Fibroblast of the aortic adventitia (primary cell): ENCODE measurements around the gene SEMA4B. TPM values are rescaled to one million over a fixed set of nuclear protein-coding genes. Genes with fewer than 3 reads are reported as not detected.
A peak's percentile ranks its signal among the peaks of the same experiment; 100 is the strongest.

ENCODE experiments used
- DNase-seq: peaks from one replicate; pipeline ENCODE4 v3.0.0-alpha.2; 2010; ENCODE audit warnings: low read depth
- H3K4me3 ChIP-seq: 2 replicates; pipeline ENCODE4 v1.5.1; 2011; ENCODE audit warnings: low read depth, mild to moderate bottlenecking, control low read depth, low read length, moderate library complexity
- total RNA-seq: library from RNA; depleted of rRNA; stranded (reverse); fragments of >200 nt; gene quantifications from 2 replicates; pipeline ENCODE4 v1.2.3, GENCODE V29; 2012; ENCODE audit warnings: low replicate concordance
- TF ChIP-seq, protein P1 (sequence below): IDR thresholded peaks from 2 replicates; pipeline ENCODE4 v1.5.1; 2011; ENCODE audit warnings: mild to moderate bottlenecking, low read length, control low read depth, inconsistent platforms; ENCODE audit not compliant: insufficient read depth

The SEMA4B gene, protein sequence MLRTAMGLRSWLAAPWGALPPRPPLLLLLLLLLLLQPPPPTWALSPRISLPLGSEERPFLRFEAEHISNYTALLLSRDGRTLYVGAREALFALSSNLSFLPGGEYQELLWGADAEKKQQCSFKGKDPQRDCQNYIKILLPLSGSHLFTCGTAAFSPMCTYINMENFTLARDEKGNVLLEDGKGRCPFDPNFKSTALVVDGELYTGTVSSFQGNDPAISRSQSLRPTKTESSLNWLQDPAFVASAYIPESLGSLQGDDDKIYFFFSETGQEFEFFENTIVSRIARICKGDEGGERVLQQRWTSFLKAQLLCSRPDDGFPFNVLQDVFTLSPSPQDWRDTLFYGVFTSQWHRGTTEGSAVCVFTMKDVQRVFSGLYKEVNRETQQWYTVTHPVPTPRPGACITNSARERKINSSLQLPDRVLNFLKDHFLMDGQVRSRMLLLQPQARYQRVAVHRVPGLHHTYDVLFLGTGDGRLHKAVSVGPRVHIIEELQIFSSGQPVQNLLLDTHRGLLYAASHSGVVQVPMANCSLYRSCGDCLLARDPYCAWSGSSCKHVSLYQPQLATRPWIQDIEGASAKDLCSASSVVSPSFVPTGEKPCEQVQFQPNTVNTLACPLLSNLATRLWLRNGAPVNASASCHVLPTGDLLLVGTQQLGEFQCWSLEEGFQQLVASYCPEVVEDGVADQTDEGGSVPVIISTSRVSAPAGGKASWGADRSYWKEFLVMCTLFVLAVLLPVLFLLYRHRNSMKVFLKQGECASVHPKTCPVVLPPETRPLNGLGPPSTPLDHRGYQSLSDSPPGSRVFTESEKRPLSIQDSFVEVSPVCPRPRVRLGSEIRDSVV
- 9.2 and 14.5 TPM in 2 replicates for total RNA-seq

DNA sequence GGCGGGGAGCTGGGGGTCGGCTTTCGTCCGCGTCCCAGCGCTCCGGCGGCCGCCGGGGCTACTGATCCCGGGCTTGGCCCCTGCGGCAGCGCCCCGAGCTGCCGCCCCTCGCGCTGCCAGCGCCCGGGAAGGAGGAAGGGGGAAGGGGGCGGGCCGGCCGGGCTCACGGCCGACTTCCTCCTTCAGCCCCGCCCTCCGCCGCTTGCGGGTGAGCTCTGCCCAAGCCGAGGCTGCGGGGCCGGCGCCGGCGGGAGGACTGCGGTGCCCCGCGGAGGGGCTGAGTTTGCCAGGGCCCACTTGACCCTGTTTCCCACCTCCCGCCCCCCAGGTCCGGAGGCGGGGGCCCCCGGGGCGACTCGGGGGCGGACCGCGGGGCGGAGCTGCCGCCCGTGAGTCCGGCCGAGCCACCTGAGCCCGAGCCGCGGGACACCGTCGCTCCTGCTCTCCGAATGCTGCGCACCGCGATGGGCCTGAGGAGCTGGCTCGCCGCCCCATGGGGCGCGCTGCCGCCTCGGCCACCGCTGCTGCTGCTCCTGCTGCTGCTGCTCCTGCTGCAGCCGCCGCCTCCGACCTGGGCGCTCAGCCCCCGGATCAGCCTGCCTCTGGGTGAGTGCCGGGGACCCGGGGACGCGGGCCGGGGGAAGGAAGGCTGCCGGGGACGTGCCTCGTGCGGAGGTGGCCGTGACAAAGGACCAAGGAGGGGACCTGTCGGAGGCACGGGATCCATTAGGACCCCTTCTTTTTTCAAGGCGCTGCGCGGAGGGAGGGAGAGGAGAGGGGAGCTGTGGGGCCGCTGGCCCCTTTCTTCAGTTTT, at the start of gene SEMA4B:
Gene SEMA4B, plus strand, starts transcription at position 201 of the 814 bp plus-strand sequence. Its CDS starts 249 bp downstream, at position 450.
- H3K4me3 ChIP-seq = peak within 1 kb of the TSS; percentile 83
- DNase-seq = no peak
- TF ChIP-seq, protein P1, sequence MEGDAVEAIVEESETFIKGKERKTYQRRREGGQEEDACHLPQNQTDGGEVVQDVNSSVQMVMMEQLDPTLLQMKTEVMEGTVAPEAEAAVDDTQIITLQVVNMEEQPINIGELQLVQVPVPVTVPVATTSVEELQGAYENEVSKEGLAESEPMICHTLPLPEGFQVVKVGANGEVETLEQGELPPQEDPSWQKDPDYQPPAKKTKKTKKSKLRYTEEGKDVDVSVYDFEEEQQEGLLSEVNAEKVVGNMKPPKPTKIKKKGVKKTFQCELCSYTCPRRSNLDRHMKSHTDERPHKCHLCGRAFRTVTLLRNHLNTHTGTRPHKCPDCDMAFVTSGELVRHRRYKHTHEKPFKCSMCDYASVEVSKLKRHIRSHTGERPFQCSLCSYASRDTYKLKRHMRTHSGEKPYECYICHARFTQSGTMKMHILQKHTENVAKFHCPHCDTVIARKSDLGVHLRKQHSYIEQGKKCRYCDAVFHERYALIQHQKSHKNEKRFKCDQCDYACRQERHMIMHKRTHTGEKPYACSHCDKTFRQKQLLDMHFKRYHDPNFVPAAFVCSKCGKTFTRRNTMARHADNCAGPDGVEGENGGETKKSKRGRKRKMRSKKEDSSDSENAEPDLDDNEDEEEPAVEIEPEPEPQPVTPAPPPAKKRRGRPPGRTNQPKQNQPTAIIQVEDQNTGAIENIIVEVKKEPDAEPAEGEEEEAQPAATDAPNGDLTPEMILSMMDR = no peak

DNA sequence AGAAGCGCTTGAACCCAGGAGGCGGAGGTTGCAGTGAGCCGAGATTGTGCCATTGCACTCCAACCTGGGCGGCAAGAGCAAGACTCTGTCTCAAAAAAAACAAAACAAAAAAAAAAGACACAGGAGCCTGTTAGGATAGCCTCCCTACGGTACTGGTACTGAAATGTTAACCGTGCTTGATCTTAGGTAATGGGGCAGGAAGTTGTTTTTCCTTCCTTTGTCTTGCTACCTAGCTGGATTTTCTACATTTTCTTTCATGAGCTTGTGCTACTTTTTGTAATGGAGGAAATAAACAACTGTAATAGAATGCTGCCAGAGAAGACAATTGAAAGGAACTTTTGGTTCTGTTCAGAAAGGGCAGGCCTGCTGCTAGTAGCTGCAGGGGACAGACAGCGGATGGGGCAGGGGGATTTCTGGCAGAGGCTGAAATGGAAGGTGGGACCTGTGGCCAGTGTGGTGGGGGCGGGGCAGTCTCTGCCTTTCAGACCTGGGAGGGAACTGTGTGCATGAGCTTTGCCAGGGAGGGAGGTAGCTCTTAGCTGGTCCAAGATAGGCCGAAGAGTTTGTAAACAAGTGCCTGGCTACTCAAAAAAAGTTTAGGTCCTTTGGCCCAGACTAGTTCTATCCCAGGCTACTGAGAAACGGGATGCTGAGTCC, 49.0 kb upstream of the SEMA4B start:
- TF ChIP-seq, protein P1 = no peak
- no peak overlapping the region for H3K4me3 ChIP-seq
- DNase-seq = no peak

DNA sequence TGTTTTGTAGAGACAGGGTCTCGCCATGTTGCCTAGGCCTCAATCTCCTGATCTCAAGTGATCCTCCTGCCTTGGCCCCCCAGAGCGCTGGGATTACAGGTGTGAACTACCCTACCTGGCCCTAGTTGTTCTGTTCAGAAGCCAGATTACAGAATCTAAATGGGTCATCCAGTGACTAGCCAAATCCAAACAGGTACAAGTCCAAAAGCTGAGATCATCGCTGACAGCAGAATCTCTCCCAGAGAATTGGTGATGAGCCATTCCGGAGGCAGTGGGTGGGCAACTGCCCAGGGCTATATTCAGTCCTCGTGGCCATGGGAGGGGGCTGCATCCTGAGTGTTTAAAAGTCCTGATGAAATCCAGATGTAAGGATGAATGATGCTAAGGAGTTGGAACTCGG, 47.5 kb upstream of the SEMA4B start:
- TF ChIP-seq, protein P1 = no peak
- DNase-seq = no peak
- no peak overlapping the region for H3K4me3 ChIP-seq

DNA sequence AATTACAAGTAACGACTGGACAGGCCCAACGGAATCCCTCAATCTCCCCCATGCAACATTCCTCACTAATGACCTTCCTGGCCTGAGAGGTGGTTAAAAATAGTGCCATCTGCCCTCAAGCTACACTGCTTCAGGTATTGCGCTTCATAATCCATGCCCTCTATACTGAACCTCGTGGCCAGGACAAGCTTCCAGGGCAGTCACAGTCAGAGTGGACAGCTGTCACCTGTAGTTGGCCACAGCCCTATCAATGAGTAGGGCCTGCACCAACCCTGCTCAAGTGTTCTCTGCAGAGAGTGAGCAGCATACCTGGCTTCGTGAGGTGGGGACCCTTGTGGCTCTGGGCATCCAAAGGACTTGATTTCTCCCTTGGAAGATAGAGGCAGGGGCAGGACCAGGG, 46.9 kb upstream of the SEMA4B start:
- TF ChIP-seq, protein P1 = no peak
- no peak for DNase-seq
- no peak overlapping the region for H3K4me3 ChIP-seq

DNA sequence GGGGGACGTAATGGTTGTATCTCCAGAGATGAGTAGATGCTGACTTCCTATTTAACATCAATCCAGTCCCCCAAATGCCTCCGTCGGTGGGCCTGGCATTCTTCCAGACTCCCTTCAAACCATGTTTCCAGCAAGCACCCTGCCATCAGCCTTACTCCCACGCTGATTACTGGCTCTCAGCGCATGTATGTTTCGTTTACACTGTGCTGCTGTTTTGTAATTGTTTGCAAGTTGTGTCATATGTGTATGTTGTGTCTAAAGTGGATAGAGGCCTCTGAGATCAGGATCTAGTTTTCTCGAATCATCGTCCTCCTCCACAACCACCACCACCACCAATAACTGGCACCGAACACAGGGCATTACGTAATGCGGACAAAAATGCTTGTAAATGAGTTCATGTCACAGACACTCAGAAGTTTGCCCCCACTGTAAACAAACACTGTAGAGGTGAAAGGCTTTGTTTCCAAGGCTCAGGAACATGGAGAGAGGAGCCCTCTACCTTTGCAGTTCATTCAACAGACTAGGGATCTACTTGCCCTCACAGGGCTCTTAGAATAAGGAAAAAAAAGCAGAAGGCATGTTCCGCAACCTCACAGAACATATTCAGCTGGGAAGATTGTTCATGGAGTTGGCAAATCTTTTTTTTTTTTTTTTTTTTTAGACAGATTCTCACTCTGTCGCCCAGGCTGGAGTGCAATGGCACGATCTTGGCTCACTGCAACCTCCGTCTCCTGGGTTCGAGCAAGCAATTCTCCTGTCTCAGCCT, 46.1 kb upstream of the SEMA4B start:
- H3K4me3 ChIP-seq = no peak overlapping the region
- peak; percentile 10 for DNase-seq
- TF ChIP-seq, protein P1 = no peak
